Smooth muscle cell (in vitro differentiated cells): ENCODE data around the gene GATAD2A. TPM values are rescaled to one million over a fixed set of nuclear protein-coding genes. Genes with fewer than 3 reads are reported as not detected.
A peak's percentile ranks its signal among the peaks of the same experiment; 100 is the strongest.

ENCODE experiments used
- DNase-seq: peaks from one replicate; lab custom pipeline; 2025; ENCODE audit not compliant: unreplicated experiment; lab: John Stamatoyannopoulos, UW
- H2AFZ ChIP-seq: fragments of 200-600 bp; sonication (generic); 2 replicates; pipeline ENCODE4 v1.6.0; 2016; ENCODE audit warnings: antibody characterized with exemption, low read depth, mild to moderate bottlenecking
- H3F3A ChIP-seq: fragments of 200-600 bp; sonication (generic); 2 replicates; pipeline ENCODE4 v1.6.0; 2017; ENCODE audit warnings: antibody characterized with exemption, low read depth
- H3K27ac ChIP-seq: fragments of 200-600 bp; sonication (generic); 2 replicates; pipeline ENCODE4 v1.5.1; 2016; ENCODE audit warnings: low read depth, mild to moderate bottlenecking
- H3K27me3 ChIP-seq: fragments of 200-600 bp; sonication (generic); 2 replicates; pipeline ENCODE4 v1.6.1; 2016; ENCODE audit warnings: low read depth, mild to moderate bottlenecking
- H3K36me3 ChIP-seq: fragments of 200-600 bp; sonication (generic); 2 replicates; pipeline ENCODE4 v1.5.1; 2016; ENCODE audit warnings: low read depth
- H3K4me1 ChIP-seq: fragments of 200-600 bp; sonication (generic); 2 replicates; pipeline ENCODE4 v1.5.1; 2016; ENCODE audit warnings: low read depth
- H3K4me2 ChIP-seq: fragments of 200-600 bp; sonication (generic); 2 replicates; pipeline ENCODE4 v1.6.0; 2016; ENCODE audit warnings: mild to moderate bottlenecking
- H3K4me3 ChIP-seq: fragments of 200-600 bp; sonication (generic); 2 replicates; pipeline ENCODE4 v1.5.1; 2016; ENCODE audit warnings: mild to moderate bottlenecking
- H3K79me2 ChIP-seq: fragments of 200-600 bp; sonication (generic); 2 replicates; pipeline ENCODE4 v1.6.0; 2016; ENCODE audit warnings: low read depth, mild to moderate bottlenecking
- H3K9ac ChIP-seq: fragments of 200-600 bp; sonication (generic); 2 replicates; pipeline ENCODE4 v1.6.0; 2016; ENCODE audit warnings: low read depth
- H3K9me3 ChIP-seq: fragments of 200-600 bp; sonication (generic); replicated peaks from 2 replicates; pipeline ENCODE4 v1.5.1; 2016; ENCODE audit warnings: low read depth
- H4K20me1 ChIP-seq: fragments of 200-600 bp; sonication (generic); 2 replicates; pipeline ENCODE4 v1.6.0; 2016; ENCODE audit warnings: low read depth
- WGBS: methylation state at CpG from one replicate; pipeline ENCODE4 v1.1.7; 2016; ENCODE audit warnings: low lambda C conversion rate; 5-methylcytosine and 5-hydroxymethylcytosine counted together
- polyA plus RNA-seq: library from polyadenylated mRNA; unstranded; fragments of >200 nt; fragmentation: Nextera tagmentation; extraction: Ambion mirVana; gene quantifications from 2 replicates; pipeline ENCODE4 v1.2.1, GENCODE V29; 2016
- total RNA-seq: library from RNA; depleted of rRNA; stranded (reverse); fragments of >200 nt; gene quantifications from 2 replicates; pipeline ENCODE4 v1.2.3, GENCODE V29; 2014
- TF ChIP-seq, protein P1 (sequence below): fragments of 200-600 bp; sonication (generic); IDR thresholded peaks from 2 replicates; pipeline ENCODE4 v1.5.1; 2017; ENCODE audit warnings: borderline replicate concordance, mild to moderate bottlenecking, antibody characterized with exemption; ENCODE audit not compliant: insufficient read depth, poor library complexity, severe bottlenecking

Gene GATAD2A
- total and polyA plus RNA-seq, 2 experiments from 2014 or later: 26.8 to 27.0 TPM

DNA sequence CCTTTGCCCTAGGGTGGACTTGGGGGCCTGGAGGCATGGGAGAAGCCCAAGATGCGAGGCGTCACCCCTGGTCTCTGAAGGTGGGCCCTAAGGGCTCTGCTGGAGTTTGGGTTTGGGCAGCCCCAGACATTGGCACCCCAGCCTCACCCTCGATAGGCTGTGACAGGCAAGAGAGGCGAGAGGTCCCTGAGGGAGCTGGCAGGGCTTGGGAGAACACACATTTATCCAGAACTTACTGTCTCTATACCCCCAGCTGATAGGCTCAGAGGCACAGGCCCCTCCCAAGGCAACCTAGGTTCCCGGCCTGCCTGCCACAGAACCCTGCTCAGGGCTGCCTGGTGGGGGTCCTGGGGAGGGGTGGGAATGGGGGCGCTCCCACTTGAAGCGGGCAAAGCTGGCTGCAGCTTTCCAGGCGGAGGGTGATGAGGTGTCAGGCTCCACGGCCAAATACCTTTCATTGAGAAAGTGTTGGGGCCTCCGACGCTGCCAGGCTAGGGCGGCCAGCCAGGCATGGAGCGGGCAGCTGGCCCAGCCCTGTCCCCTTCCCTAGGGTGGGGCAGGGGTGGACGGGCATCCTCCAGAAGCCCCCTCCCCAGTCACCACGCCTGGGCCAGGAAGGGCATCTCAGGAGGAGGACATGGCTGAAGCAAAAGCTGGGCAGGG, 142.3 kb downstream of the GATAD2A start:
- Histone ChIP-seq H3K4me1 (peaks cover 12% of the 10 kb centered on the region), H3K27ac (peak overlapping the region; percentile 69), H2AFZ (no peak overlapping the region), H3K36me3 (no peaks in the 10 kb centered on the region), H3F3A (no peaks in the 10 kb centered on the region), H3K9me3 (no peaks in the 10 kb centered on the region), H3K79me2 (no peaks in the 10 kb centered on the region), H3K4me3 (no peak overlapping the region), H3K27me3 (no peaks in the 10 kb centered on the region), H3K4me2 (no peak overlapping the region), H3K9ac (no peak overlapping the region), H4K20me1 (no peaks in the 10 kb centered on the region)
- TF ChIP-seq, protein P1, sequence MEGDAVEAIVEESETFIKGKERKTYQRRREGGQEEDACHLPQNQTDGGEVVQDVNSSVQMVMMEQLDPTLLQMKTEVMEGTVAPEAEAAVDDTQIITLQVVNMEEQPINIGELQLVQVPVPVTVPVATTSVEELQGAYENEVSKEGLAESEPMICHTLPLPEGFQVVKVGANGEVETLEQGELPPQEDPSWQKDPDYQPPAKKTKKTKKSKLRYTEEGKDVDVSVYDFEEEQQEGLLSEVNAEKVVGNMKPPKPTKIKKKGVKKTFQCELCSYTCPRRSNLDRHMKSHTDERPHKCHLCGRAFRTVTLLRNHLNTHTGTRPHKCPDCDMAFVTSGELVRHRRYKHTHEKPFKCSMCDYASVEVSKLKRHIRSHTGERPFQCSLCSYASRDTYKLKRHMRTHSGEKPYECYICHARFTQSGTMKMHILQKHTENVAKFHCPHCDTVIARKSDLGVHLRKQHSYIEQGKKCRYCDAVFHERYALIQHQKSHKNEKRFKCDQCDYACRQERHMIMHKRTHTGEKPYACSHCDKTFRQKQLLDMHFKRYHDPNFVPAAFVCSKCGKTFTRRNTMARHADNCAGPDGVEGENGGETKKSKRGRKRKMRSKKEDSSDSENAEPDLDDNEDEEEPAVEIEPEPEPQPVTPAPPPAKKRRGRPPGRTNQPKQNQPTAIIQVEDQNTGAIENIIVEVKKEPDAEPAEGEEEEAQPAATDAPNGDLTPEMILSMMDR: no peak
- DNase-seq: no peak
- 96% methylated on average over 15 of the region's 15 CpGs for WGBS

DNA sequence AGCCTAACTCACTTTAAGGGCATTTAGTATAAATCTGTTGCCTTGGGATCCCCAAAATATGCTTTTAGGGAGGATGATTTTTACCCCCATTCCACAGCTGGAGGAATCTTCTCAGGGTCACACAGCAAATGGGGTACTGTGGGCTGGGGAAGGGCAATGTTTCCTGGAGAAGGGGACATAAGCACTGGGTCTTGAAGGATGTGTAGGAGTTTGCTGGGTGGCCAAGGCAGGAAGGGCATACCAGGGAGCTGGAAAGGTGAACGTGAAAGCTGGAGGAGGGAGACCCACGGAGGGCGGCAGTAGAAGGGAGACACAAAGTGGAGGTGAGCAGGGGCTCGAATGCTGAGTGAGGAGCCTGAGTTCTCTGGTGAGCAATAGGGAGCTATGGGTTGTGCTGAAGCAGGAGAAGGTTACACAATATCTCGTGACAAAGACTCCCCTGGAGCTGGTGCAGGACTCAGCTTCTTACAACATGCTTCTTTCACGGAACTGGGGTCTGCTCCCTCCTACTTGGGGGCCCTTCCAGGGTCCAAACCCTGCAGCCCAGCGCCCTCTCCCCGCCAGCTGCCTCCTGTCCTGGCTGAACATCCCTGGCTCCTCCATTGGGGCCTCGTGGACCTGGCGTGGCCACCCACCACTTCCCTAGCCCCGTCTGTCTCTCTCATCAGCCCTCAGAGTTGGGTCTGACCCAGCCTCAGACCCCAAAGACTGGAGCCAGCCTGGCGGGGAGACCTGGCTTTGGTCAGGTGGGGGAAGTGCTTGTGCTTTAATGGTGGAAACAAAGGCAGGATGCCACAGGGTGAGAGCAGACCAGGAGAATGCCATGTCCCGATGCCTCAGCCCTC, 143.7 kb downstream of the GATAD2A start:
- DNase-seq: no peak
- H3K4me3 ChIP-seq: no peak overlapping the region

GRCh38 chr19:19549804-19550464, 144.5 kb downstream of the GATAD2A start:
- no peaks in the 10 kb centered on the region for H3K79me2 ChIP-seq
- no peak for DNase-seq
- H3K4me2 ChIP-seq: peak overlapping the region; percentile 25
- H3F3A ChIP-seq: no peaks in the 10 kb centered on the region
- no peaks in the 10 kb centered on the region for H3K9me3 ChIP-seq
- H3K27me3 ChIP-seq: no peaks in the 10 kb centered on the region
- TF ChIP-seq, protein P1: no peak
- H2AFZ ChIP-seq: no peak overlapping the region
- 60% methylated on average over 17 of the region's 23 CpGs for WGBS
- H3K9ac ChIP-seq: peak overlapping the region; percentile 48
- peaks cover 12% of the 10 kb centered on the region for H3K4me1 ChIP-seq
- no peaks in the 10 kb centered on the region for H4K20me1 ChIP-seq
- no peak overlapping the region for H3K4me3 ChIP-seq
- H3K27ac ChIP-seq: peak overlapping the region; percentile 69
- H3K36me3 ChIP-seq: no peaks in the 10 kb centered on the region

More for the DNA sequence above, 143.7 kb downstream of the GATAD2A start:
- Histone ChIP-seq H3K9ac (peak overlapping the region; percentile 48), H3K36me3 (no peaks in the 10 kb centered on the region), H3K27ac (peak overlapping the region; percentile 69), H2AFZ (no peak overlapping the region), H3K9me3 (no peaks in the 10 kb centered on the region), H3F3A (no peaks in the 10 kb centered on the region), H3K4me2 (peak overlapping the region; percentile 47), H3K27me3 (no peaks in the 10 kb centered on the region), H4K20me1 (no peaks in the 10 kb centered on the region), H3K79me2 (no peaks in the 10 kb centered on the region), H3K4me1 (peaks cover 12% of the 10 kb centered on the region)
- TF ChIP-seq, protein P1: no peak
- 67% methylated on average over 13 of the region's 13 CpGs for WGBS
